GM21423 (cell line): ENCODE data around the gene SLC2A13.
"Not testable (repeated sequence)": the region's sequence is repeated elsewhere in the genome, so short reads cannot be mapped to it uniquely, and the experiment has no call there.

Experiments used
- ATAC-seq: cut with Tn5 transposase; IDR thresholded peaks from one replicate; pipeline ENCODE4 v1.9.1; 2021; ENCODE audit warnings: mild to moderate bottlenecking, moderate library complexity; ENCODE audit not compliant: unreplicated experiment

Gene SLC2A13

GRCh38 chr12:39883411-39883810, 222.5 kb downstream of the SLC2A13 start:
- no peak for ATAC-seq

GRCh38 chr12:39878753-39879152, 227.1 kb downstream of the SLC2A13 start:
- ATAC-seq, result no peak

GRCh38 chr12:39875721-39876120, 230.2 kb downstream of the SLC2A13 start:
- no peak for ATAC-seq

GRCh38 chr12:39874785-39875184, 231.1 kb downstream of the SLC2A13 start:
- ATAC-seq, result no peak

DNA sequence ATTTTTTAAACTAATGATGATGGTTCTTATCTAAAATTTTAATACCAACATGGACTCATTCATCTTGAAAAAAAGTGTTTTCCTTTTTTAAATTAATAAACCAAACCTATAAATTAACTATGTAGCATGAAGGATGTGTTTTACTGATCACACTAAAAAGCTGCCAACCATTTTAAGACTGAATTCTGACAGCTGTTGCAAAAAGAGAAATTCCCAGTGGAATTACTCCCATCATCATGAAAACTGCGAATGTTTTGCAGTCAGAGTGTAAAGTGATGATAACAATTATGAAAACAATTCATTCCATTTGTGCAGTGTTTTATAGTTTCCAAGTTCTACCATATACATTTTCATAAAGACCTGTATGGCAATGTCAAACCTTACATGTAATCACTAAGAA, 232.8 kb downstream of the SLC2A13 start:
- no peak for ATAC-seq

DNA sequence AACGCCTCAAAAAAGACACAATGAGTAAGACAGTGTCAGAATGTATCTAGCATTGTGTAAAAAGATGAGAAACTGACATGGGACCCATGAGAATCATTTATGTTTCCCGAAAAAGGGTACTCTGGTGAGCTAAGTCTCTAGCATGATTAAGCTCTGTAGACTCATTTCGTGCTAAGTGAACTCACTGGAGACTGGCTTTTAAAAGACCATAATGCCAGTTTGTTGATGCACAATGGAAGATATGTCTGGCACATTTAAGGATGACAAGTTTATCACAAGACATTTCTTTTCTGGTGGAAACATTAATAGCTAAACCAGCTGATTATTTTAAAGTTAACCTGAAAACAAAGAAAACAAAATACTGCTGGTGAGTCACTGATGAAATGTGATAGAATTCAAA, 233.5 kb downstream of the SLC2A13 start:
- ATAC-seq, result no peak

- ATAC-seq, result no peak
These were observed 237.6 kb downstream of the SLC2A13 start for GRCh38 chr12:39868328-39868725.

GRCh38 chr12:39867631-39868327, 238.1 kb downstream of the SLC2A13 start:
- no peak for ATAC-seq

- ATAC-seq, result no peak
These were observed 239.7 kb downstream of the SLC2A13 start for GRCh38 chr12:39866135-39866534.

GRCh38 chr12:39860695-39861094, 245.2 kb downstream of the SLC2A13 start:
- ATAC-seq, result no peak

GRCh38 chr12:39853003-39853402, 252.9 kb downstream of the SLC2A13 start:
- no peak for ATAC-seq

DNA sequence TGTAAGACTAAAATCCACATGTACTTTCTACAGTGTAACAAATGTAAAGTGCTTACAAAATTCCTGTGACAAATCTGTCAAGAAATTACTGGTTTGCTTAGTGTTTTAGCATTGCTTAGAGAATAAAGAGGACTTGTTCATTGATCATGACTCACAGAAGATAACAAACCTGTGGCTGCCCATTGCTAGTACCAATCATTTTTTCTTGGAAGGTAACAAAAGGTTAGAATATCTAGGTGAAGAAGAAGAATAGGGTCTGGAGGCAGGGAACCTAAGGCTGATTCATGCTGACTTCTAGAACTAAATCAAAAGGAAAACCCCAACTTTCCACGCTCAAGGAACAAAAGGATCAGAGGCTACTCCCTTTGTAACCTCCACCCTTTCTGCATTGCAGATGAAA, 253.5 kb downstream of the SLC2A13 start:
- no peak for ATAC-seq

DNA sequence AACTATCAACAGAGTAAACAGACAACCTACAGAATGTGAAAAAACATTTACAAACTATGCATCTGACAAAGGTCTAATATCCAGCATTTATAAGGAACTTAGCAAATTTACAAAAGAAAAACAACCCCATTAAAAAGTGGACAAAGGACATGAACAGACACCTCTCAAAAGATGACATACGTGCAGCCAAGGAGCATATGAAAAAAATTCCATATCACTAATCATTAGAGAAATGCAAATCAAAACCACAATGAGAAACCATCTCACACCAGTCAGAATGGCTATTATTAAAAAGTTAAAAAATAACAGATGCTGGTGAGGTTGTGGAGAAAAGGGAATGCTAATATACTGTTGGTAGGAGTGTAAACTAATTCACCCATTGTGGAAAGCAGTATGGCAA, 257.7 kb downstream of the SLC2A13 start:
- ATAC-seq, result not testable (repeated sequence)

DNA sequence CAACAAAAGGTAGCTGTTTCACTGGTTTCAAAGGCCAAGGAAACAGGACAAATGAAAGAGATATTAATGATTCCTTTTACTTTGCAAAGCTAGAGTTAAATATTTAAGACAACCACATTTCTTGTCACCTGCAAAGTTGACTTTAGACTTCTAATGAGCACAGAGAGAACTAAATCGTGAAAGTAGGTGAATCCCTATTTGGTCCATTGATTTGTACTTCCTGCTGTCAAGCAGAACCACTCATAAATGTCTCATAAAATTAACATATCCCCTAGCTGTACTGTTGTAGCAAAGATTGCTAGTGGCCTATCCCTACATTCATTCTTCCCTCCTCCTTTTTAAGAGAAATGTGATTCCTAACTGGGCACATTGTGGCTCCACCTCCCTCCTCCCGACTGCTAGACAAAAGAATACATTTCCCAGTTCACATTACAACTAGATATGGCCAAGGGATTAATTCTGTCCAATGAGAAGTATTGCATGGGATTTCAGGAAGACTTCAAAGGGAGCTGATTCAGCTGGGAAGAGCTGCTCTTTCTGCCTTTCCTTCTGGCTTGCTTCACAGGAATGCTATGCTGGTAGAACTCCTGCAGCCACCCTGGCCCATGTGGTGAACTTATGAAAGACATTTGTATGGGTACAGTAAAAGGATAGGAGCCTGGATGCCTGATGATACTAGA, 258.8 kb downstream of the SLC2A13 start:
- ATAC-seq, result peak; percentile 65

DNA sequence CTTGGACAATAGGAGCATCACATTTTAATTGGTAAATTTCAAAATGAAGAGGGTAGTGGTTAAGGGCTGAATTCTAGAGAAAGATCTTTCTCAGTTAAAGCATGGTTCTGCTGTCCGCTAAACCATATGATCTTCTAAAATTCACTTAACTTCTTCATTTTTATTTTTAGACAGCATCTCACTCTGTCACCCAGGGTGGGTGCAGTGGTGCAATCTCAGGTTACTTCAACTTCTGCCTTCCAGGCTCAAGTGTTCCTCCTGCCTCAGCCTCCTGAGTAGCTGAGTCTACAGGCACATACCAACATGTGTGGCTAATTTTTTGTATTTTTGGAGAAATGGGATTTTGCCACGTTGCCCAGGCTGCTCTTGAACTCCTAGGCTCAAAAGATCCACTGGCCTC, 259.6 kb downstream of the SLC2A13 start:
- no peak for ATAC-seq

- no peak for ATAC-seq
These were observed 265.5 kb downstream of the SLC2A13 start for GRCh38 chr12:39840422-39840821.

DNA sequence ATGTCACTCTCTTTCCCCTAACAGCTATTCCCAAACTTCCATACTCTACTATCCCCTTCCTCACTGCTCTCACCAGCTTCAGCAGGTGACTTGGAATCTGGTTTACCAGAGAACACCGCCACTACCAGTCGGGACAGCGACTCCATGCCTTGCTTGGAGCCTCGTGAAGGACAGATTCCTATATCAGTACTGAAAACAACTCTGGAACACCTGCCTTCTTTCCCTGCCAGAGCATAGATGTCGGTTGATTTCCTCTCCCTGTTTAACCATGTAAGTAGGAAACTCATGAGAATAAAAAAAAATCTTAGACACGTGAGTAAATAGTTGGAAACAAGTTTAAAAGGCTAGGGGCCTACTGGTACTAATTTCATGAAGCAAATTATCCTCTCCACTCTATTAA, 266.8 kb downstream of the SLC2A13 start:
- no peak for ATAC-seq

- ATAC-seq, result peak; percentile 70
These were observed 270.1 kb downstream of the SLC2A13 start for GRCh38 chr12:39835517-39836489.

- ATAC-seq, result no peak
These were observed 274.1 kb downstream of the SLC2A13 start for GRCh38 chr12:39831587-39832315.

- ATAC-seq, result no peak
These were observed 274.9 kb downstream of the SLC2A13 start for GRCh38 chr12:39830852-39831520.
